GM21381 (cell line): ENCODE measurements around the gene TRABD2A.

Source experiments
- ATAC-seq: cut with Tn5 transposase; IDR thresholded peaks from one replicate; pipeline ENCODE4 v1.9.1; 2021; ENCODE audit warnings: mild to moderate bottlenecking, moderate library complexity; ENCODE audit not compliant: unreplicated experiment

Gene TRABD2A

DNA sequence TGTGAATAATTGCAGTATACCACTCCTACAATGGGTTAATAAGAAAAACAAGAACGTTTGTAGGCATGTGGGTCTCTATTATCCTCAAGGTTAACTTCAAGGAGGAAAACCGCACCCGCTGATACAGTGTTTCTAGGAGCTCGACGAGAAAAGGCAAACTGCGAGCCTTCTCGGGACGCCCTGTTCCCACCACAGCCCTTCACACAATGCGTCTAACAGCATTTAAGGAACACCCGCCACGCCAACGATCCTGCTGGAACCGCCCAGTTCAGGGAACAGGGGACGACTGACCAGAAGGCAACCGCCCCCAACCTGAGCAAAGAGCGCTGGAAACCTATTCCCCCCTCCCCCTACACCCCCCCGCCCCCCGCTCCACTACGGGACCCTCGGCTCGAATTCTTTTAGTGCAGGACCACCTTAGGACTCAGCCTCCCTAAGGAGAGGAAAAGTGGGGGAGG lies 23.9 kb upstream of the TRABD2A start:
- no peak for ATAC-seq

DNA sequence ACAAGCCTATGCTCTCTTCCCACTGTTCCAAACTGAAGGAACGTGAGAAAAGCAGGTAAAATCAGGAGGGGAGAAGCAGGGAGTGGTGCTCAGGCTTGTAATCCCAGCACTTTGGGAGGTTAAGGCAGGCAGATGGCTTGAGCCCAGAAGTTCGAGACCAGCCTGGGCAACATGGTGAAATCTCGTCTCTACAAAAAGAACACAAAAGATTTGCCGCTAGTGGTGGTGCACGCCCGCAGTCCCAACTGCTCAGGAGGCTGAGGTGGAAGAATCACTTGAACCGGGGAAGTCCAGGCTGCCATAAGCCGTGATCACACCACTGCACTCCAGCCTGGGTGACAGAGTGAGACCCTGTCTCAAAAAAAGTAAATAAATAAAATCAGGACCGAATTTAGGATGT lies 23.3 kb upstream of the TRABD2A start:
- no peak for ATAC-seq

DNA sequence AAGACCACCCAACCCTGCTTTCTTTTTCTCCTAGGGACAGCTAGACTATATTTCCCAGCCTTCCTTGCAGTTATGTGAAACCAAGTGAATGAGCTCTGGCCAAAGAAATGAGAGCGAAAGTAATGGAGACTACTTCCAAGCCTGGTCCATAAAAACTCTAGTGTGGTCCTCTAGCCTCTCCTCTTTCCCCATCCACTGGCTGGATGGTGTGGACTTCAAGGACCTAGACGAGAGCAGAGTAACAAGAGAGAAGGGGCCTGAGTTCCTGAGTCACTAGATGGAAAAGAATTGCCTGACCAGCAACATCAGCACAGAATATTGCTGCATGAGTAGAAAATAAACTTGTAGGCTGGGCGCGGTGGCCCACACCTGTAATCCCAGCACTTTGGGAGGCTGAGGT lies 21.6 kb upstream of the TRABD2A start:
- no peak for ATAC-seq

DNA sequence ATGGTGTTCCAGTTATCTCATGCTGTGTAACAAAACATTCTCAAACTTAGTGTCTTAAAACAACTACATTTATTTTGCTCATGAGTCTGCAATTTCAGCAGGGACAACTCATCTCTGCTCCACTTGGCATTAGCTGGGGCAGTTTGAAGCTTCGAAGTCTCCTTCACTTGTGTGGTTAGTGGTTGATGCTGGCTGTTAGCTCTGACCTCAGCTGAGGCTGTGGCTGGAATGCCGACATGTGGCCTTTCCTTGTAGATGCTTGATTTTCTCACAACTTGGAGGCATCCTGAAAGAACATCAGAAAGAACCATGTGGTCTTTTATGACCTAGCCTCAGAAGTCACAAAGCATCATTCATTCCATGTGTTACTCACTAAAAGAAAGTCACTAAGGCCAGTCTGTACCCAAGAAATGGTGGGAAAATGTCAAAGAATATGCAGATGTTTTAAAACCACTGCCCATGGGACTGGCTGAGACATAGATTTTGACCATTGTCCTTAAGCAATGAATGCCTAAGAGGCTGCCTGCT lies 20.8 kb upstream of the TRABD2A start:
- ATAC-seq = no peak

DNA sequence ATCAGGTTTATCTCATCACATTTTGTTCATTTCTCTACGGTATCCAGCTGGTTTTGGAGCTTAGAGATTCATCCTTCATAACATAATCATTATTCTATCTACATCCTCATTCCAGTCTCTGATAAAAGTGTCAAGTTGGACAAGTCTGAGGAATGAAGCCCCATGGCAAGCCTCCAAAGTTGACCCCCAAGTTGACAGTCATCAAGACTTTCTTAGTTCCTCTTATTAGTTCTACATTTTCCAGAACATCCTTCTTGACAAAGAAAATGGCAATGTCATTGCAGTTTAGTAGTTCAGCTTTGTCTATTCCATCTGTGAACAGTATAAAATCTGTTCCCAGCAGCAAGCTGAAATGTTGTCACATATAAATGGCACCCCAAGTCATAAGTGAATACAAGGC lies 20.1 kb upstream of the TRABD2A start:
- no peak for ATAC-seq

DNA sequence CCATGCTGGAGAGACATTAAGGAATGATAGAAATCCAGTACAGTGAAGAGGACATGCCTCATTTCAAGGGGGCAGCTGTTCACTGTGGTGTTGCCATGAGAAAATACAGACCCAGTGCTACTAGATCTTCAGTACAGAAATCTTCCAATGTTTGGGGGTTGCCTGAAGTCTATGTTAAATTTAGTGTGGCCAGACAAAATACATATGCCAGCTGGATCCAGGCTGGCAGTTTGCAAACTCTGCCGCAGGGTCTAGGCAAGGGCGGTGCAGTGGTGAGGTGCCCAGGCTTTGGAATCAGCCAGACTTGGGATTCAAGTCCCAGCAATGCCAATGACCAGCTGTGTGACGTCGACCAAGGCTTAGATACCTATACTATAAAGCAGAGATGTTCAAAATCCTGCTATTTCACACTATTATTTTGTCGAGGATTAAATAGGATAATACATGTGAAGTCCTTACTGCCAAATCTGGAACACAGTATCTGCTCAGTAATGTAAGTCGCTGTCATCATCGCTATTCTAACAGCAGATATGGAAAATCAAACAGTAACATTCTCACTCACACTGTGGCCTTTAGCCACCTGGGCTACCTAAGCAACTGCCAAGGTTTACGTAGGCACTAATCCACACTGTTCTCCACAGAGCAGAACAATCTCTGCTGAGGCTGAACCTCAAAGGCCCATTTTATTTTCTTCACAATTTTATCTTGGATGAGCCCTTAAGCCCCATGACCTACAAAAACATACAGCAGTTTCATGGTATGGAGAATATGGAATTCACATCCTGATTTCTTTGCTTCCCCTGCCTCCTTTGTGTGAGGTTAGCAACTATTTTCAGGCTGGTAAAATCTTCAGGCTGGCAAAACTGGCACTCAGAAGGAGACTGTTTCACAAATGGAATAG lies 18.7 kb upstream of the TRABD2A start:
- ATAC-seq = no peak

DNA sequence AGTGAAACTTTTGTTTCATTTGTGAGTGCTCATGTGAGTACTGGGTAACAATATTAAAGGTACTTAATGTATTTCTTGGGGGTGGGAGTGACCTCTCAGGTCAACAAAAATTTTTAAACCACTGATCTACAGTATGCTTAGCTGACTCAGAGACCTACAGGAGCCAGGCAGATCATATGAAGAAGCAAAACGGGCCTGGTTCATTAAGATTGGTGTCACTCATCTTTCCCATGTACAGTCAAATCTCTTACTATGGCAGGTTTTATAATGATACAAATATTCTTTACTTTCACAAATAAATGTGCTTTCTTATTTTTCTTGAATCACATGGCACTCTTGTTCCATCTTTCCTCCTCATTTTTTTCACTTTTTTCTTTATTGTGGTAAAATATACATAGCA lies 16.9 kb upstream of the TRABD2A start:
- no peak for ATAC-seq

DNA sequence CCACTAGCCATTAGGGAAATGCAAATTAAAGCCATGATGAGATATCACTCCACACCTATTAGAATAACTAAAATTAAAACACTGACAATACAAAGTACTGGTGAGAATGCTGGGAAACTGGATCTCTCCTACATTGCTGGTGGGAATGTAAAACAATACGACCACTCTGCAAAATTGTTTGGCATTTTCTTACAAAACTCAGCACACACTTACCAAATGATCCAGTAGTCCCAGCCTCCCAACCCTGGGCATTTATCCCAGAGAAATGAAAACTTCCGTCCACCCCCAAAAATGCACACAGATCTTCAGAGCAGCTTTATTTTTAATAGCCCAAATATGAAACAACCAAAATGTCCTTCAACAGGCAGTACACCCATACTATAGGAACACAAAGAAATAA lies 15.7 kb upstream of the TRABD2A start:
- no peak for ATAC-seq

DNA sequence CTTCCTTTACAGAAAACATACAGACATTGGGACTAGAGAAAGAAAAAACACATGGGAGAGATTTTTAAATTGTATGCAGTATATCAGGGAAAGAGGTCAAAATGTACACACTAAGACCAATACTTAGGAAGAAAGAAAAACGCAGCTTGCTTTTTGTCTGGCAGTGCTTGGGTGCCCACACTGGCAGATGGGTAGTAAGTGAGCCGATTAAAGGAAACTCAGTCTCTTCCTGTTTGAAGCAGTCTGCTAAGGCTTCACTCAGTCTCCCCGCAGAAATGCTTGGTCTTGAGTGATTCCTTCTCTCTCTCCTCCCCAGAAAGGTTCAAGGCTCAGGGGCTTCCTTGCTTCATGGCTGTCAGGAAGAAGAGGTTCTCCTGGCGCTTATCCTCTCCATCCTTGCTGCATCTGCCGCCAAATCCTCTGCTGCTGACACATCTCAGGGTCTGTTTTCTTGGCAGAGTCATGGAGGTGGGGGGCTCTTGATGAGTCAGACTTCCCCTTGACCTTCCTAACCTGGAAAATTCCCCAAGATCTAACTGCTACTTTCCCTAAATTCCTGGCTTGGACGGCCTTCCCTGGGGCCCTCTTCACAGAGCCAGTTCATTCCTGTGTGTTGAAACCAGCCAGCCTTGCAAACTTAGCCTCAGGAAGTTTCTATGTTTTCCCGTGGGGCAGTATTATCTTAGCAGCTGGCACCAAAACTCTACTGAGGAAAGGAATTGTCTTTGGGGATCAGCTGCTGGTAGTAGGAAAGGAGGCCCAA lies 14.1 kb upstream of the TRABD2A start:
- no peak for ATAC-seq

DNA sequence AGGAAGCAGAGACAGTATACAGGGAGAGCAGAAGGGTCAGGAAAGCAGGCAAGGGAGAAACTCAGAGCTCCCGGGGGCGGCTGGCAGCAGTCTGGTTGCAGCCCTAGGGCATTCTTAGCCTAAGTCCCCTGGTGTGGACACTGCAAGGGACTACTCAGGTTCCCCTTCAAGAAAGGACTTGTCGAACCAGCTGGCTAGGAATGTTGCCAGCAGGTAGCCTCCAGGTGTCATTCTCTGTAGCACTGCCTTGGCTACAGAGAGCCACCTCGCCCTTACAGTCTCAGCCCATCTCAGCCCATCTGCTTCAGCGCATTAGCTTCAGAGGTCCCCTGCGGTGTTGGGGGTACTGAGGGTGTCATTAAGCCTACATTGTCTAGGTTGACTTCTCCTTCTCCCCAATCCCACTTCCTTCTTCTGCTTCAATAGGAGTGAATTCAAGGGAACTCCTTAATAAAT lies 13.3 kb upstream of the TRABD2A start:
- no peak for ATAC-seq

DNA sequence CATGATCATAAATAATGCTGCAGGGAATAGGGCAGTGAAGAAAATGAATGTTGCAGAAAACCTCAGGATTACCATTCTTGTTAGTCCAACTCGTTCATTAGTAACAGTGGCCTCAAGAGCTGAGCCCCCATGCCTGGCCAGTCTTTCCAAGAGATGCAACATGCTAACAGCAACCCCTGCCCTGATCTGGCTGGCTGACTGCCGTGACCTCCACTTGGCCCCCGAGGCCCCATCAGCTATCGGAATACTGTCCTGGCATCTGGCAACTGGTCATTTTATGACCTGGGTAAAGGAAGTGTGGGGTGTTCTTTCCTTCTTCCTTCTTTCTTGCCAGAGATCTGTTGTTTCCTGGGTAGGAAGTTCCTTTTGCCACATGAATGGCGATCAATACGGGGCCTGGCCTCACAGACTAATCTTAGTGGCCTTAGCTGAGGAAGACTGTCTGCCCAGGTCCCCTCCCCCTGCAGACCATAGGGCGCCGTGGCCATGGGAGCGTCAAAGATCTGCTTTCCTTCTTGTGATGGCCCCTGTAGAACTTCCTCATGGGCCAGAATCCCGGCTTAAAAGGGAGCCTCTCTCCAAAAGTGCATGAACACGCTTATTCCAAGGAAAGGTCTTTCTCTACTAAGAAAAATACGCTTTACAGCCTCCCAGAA lies 10.6 kb upstream of the TRABD2A start:
- no peak for ATAC-seq

DNA sequence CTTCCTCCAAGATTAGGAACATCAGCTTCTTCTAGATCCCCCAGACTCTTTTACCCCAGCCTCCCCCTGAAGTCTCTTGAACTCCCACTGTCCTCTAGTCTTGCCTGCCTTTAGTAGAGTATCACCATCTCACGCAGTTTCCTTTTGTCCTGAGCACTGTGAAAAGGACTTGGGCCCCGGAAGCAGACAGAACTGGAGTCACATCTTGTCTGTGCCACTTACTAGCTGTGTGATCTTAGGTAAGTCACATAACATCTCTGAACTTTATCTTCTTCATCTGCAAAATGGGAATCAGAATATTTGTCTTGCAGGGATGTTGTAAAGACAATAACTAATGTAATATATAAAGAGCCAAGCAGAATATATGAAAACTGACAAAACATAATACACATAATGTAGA lies 8.4 kb upstream of the TRABD2A start:
- ATAC-seq = no peak

DNA sequence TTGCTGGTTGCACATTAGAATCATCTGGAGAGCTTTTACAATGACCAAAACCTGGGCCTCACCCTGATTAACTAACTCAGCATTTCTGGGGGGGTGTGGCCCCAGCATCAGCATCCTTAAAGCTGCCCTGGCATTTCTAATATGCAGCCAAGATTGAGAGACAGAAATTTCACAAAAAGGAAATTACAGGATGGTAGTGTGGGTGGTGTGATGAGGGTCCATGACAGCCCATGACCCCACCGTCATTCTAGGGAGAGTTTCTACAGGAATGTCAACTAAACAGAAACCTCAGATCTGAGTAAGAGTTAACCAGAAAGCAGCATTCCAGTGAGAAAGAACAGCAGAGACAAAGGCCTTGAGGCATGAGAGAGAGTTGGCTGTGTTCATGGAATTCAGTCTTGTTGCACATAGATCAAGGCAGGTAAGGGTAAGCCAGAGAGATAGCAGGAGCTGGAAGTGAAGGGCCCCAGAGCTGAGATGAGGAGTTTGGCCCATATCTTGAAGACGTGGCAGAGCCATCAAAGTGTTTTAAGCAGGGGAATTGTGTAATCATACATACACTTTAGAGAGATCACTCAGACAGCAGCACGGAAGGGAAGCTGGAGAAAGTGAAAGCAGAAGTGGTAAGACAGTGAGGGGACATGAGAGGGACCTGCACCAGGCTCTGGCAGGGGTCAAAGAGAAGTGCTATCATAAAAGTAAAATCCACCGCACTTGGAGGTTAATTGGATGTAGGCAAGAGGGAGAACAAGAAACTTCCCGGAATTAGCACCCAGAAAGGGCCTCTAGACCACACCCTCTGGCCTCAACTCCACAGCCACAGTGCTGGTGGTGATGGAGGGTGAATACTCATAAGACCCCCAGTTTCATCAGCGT lies 7.8 kb upstream of the TRABD2A start:
- ATAC-seq = peak; percentile 99

DNA sequence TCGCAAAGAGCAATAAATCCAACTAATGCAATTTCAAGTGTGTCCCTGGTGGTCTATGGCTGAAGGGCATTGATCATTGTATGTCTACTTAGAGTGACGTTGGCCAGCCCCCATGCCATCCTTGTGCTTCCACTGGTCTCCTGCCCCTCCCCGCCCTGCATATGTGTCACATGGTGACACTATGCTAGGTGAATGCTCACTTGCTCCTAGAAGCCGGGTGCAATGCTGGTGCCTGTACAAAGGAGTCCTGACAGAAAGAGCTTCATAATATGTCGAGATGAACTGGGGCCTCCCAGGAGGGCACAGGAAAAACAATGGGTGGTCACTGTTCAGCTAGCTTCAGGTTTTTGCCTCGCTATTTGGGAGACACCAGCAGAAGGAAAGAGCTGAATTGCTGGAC lies 5.9 kb upstream of the TRABD2A start:
- no peak for ATAC-seq

DNA sequence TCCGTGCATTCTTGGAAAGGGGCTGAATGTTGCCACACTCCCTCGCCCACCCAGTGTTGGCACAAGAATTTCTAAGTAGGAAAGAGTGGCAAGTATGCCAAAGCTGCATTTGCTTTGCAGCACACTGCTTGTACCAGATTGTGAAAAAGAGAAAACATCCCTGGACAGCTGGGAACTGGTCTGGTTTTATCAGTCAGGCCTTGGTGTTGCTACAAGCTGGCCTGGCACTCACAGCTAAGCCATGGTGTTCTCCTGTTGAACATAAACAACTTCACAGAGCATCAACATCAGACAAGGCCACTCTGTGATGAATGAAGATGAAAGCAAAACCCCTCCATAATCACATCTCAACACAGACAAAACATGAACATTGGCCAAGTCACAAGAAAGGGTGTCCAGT lies 4.2 kb upstream of the TRABD2A start:
- ATAC-seq = no peak

DNA sequence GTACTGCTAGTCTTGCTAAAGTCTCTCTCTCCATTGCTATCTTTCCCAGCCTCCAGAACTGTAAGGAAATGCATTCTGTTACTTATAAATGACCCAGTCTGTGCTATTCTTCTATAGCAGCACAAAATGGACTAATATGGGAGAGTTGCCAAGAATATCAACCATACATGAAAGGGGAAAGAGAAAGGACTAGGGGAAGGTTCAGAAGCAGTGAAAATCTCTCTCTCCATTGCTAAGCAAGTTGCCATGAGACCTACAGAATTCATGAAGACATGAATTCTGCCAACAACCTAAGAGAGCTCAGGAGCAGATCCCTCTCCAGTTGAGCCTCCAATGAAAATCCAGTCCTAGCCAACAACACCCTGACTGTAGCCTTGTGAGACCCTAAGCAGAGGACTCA lies 3.6 kb upstream of the TRABD2A start:
- ATAC-seq = no peak

DNA sequence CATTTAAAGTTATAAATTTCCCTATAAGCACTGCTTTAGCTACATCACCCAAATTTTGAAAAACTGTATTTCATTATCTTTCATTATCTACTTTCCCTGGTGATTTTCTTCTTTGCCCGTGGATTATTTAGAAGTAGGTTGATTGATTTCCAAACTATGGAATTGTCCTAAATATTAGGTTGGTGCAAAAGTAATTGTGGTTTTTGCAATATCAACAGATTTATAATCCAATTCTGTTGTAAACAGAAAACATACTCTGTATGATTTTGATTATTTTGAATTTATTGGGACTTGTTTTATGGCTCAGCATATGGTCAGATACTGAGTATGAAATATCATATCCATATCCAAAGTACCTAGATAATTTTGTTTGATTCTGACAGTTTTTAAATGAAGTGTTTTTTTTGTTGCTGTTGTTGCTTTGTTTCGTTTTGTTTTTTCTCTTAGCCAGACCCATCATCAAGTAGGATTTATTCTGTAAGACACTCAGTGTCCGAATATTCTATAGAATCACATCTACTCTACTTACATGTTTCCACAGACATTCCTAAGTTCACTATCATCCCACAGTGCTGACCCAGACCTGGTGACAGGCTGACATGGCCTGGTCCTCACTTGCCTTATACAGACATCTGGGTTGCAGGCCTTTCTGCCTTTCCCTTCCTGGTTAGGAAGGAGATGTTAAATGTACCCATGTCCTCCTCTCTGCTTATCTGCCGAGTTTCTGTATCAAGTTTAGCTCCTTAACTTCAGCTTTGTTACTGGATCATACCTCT lies 2.1 kb upstream of the TRABD2A start:
- no peak for ATAC-seq

DNA sequence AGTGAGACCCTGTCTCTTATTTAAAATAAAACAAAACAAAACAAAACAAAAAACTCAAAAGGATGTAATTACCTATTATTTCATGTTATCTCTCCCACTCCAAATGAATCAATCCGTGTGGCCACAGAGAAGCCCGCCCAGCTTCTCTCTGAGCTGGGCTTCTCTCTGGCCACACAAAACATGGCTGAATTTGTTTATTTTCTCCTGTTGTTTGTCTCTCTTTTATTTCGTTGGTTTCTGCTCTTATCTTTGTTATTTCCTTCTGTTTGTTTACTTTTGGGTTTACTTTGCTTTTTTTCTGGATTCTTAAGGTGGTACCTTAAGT lies 1.5 kb upstream of the TRABD2A start:
- no peak for ATAC-seq

DNA sequence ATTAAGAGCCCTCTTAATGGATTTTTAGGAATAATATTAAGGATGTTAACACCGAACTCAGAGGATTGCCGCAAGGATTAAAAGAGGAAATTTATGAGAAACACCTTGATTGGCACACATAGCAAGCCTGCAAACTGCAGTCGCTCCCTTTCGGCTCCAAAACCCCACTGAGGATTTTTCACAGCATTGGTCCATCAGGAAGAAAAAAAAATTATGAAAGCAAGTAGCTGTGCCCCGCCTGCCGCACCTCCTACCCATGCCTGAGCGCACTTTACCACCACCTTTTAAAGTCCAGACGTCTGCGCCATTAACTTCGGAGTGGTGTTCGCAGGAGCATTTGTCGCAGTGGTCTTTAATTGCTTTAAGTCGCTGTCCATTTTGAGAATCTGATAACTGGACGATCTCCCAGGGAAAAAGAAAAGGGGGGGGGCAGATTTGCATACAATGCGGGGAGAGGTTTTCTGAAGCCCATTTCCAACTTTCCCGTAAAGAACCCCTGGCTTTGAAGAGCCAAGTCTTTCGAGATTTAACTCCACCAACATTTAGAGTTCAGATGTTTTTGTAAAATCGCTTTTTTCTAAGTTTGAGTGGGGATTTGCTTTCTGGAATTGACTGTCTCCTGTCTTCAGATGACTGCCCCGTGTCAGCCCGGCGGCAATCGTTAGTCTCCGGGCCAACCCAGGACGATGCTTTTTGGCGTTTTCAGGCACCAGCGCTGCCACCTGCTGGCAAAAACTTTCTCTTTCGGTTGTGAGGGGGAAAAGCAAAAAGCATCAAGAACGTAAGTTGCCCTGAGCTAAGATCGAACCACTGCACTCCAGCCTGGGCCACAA lies 913 bp upstream of the TRABD2A start:
- ATAC-seq = peak; percentile 53
